ENCODE data around the gene CLEC18A.
"Not testable (repeated sequence)": the region's sequence is repeated elsewhere in the genome, so short reads cannot be mapped to it uniquely, and the experiment has no call there.

Gene CLEC18A

DNA sequence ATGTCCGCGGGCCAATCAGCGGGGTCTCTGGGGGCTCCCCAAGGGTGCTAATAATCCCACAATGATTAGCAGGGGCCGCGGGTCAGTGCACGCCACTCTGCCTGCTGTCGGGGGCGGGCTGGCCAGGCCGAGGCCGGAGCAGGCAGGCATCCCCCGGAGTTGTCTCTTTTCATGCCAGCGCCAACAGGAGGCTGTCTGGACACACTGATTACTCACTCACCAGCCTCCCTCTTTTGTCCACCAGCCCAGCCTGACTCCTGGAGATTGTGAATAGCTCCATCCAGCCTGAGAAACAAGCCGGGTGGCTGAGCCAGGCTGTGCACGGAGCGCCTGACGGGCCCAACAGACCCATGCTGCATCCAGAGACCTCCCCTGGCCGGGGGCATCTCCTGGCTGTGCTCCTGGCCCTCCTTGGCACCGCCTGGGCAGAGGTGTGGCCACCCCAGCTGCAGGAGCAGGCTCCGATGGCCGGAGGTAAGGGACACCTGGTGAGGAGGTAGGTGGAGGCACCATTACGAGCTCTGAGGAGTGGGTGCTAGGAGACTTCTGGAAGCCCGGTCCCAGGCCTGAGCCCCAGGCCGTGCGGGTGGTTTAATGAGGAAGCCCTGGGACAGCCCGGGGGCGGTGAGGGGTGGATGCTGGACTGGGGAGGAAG, at the start of gene CLEC18A:
Gene CLEC18A, plus strand, starts transcription at position 318 of the 655 bp plus-strand sequence. Its CDS starts 33 bp downstream, at position 351.
- DNase-seq (ENCODE audit: low read depth in 2 of 2): not testable (repeated sequence)

DNA sequence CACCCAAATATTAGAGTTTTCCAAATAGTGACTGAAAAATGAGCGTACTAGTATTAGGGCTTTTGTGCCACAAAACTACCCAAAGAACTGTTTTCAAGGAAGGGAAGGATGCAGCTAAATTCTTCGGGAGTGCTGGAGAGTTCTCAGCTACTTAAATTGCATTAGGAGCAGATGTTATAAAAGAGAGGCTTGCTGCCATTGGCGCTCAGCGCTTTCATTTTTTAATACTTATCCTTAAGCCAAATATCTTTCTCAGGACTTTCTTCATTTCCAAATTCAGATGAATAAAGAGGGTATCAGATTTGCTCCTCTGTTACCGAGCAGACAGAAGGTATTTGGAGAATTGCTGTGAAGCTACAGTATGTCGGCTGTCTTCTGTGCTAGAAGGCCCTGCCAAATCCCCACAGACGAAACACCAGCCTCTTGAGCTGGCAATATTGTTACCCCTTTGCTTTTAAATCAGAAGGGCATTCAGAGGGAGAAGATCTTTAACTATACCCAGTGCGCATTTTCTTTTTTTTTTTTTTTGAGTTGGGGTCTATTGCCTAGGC, 47.2 kb upstream of the CLEC18A start:
- DNase-seq (ENCODE audit: low read depth in 2 of 2): no peak

GRCh38 chr16:69904495-69905170, 46.5 kb upstream of the CLEC18A start:
- no peak for DNase-seq (ENCODE audit: low read depth in 2 of 2)

DNA sequence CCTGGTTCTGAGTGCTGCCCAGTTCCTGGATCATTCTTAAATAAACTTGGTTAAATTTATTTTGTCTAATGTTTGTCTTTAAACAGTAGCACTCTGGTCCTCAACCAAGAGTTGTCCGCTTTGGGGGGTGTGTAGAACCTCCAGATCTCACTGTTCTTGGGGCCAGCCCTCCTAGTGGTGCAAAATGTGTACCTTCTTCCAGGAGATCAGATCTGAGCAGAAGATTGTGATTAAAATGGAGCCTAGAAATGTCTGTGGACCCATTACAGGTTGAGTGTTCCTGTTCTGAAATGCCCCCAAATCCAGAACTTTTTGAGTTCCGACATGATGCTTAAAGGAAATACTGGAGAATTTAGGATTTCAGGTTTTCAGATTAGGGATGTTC, 46.0 kb upstream of the CLEC18A start:
- DNase-seq (ENCODE audit: low read depth in 2 of 2): no peak

DNA sequence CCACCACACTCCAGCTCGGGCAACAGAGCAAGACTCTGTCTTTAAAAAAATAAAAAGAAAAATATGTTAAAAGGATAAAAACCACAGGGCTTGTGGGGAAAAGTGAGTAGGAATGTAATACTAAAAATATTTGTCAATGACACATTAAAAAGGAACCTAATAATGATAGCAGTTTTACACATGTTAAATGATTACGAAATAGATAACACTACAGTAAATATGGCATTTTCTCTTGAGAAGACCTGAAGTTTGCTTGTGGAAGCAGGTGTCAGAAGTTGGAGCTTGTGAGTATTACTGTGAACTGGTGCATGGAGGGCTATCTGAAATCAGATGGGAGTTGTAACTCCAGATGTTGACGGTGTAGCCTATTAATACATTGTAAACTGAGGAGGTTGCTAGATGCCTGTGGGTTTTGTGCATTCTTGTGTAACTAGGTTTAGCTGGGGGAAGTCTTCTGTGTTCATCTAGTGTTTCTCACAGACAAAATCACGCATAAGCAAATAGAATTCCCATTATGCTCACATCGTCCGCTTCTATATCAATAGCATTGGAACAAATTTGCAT, 44.2 kb upstream of the CLEC18A start:
- DNase-seq (ENCODE audit: low read depth in 2 of 2): no peak

DNA sequence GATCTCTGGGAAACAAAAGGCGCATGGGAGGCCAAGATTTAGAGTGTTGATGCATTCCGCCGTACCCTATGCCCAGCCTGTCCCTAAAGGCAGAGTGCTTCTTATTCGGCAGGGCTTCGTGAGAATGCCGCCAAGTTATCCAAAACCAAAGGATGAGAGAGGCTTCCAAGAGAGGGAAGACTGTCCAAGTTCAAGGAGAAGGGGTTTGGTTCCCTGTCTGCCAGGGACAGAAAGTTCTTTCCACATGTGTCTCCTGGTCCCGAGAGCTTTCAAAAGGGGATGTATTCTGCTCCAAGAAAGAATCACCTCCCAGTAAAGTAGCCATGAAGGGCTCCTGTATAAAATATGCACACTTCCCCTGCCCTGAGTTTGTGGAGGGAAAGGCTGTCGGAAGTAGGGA, 42.1 kb upstream of the CLEC18A start:
- no peak for DNase-seq (ENCODE audit: low read depth in 2 of 2)

- DNase-seq (ENCODE audit: low read depth in 2 of 2): no peak
Observed at GRCh38 chr16:69909760-69910159, 41.4 kb upstream of the CLEC18A start.

GRCh38 chr16:69910964-69911363, 40.2 kb upstream of the CLEC18A start:
- no peak for DNase-seq (ENCODE audit: low read depth in 2 of 2)

DNA sequence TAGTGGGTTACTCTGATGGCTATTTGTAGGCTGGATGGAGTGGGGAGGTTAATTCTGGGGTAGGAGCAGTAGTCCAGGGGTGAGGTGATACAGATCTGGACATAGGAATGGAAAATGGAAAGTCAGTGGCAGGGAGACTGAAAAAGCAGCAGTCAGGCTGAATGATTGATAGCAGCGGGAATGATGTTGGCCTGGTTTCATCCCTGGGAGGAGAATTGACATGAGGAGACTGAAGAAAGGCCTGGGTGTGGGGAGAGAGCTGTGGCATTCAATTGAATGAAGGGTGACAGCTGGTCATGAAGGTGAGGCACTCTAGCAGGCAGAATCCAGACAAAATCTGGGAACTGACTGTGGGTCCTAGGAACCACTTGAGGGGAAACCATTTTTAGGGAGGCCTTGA, 34.7 kb upstream of the CLEC18A start:
- no peak for DNase-seq (ENCODE audit: low read depth in 2 of 2)

- DNase-seq (ENCODE audit: low read depth in 2 of 2): no peak
Observed at GRCh38 chr16:69917311-69917710, 33.8 kb upstream of the CLEC18A start.

DNA sequence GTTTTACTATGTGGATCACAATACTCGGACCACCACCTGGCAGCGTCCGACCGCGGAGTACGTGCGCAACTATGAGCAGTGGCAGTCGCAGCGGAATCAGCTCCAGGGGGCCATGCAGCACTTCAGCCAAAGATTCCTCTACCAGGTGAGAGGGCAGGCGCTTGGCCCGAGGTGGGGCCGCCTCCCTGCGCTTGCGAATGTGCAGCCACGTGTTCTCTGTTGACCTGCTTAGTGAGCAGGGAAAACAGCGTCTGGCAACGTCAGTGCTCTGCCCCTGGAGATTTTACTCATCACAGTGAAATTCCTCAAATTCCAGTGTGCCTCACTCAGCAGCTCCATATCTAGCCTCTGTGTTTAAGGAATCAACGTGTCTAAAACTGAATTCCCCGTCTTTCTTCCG, 33.4 kb upstream of the CLEC18A start:
- DNase-seq (ENCODE audit: low read depth in 2 of 2): no peak

DNA sequence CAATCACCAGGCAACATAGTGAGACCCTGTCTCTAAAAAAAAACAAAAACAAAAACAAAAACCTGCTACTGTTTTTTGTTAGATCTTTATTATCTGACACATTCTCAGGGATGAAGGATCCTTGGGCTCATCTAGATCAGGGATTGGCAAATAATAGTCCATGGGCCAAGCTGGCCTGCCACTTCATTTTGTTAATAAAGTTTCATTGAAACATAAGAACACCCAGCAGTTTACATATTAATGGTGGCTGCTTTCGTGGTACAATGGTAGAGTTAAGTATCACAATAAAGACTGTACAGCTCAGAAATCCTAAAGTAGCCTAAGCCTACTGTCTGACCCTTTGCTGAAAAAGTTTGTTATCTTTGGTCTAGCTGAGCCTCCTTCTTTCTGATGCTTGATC, 32.9 kb upstream of the CLEC18A start:
- no peak for DNase-seq (ENCODE audit: low read depth in 2 of 2)

DNA sequence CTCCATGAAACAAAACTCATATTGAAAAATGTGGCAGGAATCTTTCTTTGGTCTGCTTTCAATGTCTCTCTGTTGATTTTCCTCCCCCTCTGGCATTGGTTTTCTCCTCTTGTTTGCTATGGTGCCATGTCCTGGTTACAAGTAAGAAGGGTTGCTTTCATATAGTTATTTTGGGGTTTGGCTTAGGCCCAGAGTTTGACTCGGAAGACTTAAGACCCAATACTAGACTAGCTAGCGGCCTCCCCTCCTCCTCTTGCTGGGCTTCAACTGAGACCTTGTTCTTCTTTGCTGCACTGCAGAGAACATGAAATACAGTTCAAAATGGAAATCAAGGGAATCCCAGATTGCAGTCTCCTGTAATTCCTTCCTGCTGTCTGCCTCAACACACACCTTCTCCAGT, 30.0 kb upstream of the CLEC18A start:
- no peak for DNase-seq (ENCODE audit: low read depth in 2 of 2)

GRCh38 chr16:69922200-69922599, 28.9 kb upstream of the CLEC18A start:
- DNase-seq (ENCODE audit: low read depth in 2 of 2): no peak

DNA sequence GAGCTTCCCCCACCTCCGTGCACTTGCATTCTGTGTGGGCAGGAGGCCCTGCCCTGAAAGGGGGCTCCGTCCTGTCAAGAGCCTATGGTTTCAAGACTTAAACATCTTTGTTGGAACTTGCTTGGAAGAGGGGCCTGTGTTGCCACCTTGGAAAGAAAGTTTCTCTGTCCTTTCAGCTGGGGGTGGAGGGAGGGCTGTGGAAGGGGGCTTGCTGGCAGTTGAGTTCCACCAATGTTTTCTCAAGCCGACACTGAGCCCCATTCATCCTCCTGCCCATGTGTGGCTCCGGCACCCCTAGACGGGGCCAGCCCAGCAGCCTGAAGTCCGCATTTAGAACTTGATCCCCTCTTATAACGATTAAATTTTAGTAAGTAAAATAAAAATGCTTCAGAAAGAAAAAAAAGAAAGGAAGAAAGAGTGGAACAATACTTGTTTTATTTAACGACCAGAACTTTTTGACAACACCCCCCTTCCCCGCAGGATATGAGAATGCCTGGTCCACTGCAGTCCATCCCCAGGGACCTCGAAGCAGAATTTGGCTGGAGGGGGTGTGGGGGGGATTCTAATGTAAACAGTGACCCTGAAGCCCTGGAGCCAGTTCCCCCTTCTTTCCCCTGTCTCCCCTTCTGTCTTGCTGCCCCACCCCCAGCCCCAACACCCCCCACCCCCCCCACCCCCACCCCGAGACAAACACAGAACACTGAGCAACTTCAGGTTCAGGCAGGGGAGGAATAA, 26.9 kb upstream of the CLEC18A start:
- no peak for DNase-seq (ENCODE audit: low read depth in 2 of 2)

DNA sequence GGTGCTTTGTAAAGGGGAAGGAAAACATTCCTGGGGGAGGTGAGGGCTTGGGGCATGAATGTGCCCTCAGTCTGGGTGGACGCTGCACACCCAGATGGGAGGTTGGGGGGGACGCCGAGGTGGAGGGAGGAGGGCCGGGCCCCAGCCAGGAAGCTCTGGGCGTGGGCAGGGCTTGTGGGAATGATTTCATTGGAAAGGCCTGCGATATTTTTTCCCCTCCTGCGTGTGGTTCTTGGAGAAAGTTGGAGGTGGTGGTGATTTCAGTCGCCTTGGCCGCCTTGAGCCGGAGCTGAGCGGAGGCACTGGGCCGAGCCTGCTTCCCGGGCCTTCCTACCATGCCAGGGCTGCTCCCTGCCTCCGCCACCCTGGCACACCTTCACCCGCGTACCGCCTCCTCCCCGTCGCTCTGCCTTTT, 26.4 kb upstream of the CLEC18A start:
- DNase-seq (ENCODE audit: low read depth in 2 of 2): no peak

DNA sequence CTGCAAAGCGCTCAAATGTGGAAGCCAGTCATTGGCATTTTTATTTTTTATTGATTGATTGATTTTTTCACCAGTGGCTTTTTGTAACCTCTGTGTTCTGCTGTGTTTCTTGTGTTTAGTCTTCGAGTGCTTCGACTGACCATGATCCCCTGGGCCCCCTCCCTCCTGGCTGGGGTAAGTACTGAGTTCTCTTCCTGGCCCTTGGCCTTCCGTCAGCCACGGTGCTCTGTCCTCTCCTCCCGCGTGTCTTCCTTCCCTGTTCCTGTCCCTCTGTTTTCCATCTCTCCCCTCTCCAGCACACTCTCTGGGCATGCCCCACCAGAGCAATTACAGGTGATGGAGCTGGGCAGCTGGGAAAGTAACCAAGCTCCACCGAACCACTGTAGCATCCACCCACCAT, 25.8 kb upstream of the CLEC18A start:
- DNase-seq (ENCODE audit: low read depth in 2 of 2): no peak

- DNase-seq (ENCODE audit: low read depth in 2 of 2): no peak
Observed at GRCh38 chr16:69926241-69926640, 24.9 kb upstream of the CLEC18A start.

DNA sequence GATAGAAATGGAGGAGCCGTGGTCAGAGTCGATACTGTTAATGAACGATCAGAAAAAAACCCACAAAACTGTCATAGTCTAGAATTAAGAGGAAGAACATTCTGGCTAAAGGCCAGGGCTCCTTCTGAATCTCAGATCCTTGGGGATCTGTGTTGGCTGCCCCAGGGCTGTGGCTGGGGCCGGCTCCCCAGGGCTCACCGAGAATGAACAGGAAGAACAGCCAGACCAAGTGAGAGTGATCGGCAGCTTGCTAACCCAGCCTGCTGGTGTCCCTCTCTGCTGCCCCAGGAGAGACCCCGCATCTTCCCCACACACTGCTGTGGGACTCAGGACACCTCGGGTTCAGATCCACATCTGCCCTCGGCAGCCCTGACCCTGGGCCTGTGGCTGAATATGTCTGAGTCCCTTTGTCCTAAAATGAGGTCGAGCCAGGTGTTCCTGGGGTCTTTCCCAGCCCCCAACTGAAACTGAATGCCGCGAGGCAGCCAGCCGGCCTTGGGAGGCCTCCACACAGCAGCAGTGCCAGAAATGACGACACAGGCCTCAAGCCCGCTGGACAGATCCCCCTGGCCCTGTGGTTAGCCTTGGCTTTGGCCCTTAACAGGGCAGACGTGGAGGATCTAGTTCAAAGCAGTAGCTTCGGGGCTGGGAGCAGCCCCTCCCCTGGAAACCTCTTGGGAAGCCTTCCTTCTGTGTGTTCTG, 23.9 kb upstream of the CLEC18A start:
- DNase-seq (ENCODE audit: low read depth in 2 of 2): no peak

- DNase-seq (ENCODE audit: low read depth in 2 of 2): no peak
Observed at GRCh38 chr16:69928856-69929400, 22.2 kb upstream of the CLEC18A start.

- no peak for DNase-seq (ENCODE audit: low read depth in 2 of 2)
Observed at GRCh38 chr16:69929480-69929879, 21.7 kb upstream of the CLEC18A start.

Measured in stimulated activated CD4-positive, alpha-beta T cell treated with anti-CD3 and anti-CD28 coated beads, Interleukin-1b, Interleukin-23, amount 100 ng/mL, for 1 hour (primary cell).